ENCODE measurements around the gene MESD.

The MESD gene

DNA sequence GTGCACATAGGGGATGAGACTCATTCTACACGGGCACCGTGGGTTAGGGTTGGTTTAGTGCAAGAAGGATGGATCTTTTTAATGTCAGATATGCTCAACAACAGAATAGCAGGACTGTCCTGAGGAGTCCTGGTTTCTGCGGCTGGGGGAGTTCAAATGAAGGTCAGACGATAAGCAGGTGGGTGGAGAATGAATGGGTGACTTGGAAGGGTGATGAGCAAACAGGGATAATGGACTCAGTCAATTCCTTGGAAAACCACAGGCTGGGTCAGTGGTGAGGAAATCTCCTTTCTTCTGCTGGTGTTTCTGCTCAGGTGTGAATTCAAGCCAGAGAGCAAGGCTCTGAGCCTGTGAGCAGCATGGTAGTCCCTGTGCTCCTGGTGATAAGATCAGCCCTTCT lies 59.9 kb downstream of the MESD start:
- Histone ChIP-seq H3K4me1 (ENCODE audit: control insufficient read depth, insufficient read depth, low read depth, low read length) (peaks cover 11% of the 10 kb centered on the region), H3K9ac (ENCODE audit: low read length) (no peak overlapping the region), H2AFZ (ENCODE audit: low read depth, low read length) (no peak overlapping the region), H2BK120ac (ENCODE audit: low read depth, low read length) (no peak overlapping the region), H2BK12ac (ENCODE audit: low read length in 2 of 2) (no peak overlapping the region), H3K18ac (ENCODE audit: low read depth in 1 of 2, low read length in 2 of 2) (no peak overlapping the region), H4K91ac (ENCODE audit: low read length) (no peak overlapping the region), H3K36me3 (ENCODE audit: control insufficient read depth in 1 of 2, insufficient read depth in 2 of 2, low read depth in 1 of 2, low read length in 2 of 2) (peaks cover 9 to 95% of the 10 kb centered on the region in 2 experiments), H3K14ac (ENCODE audit: low read length in 2 of 2) (no peak overlapping the region), H3K9me3 (ENCODE audit: control insufficient read depth, low read length) (no peaks in the 10 kb centered on the region), H4K8ac (ENCODE audit: low read length) (no peak overlapping the region), H2AK5ac (ENCODE audit: low read length, severe bottlenecking) (no peak overlapping the region), H3K27ac (ENCODE audit: low read length, poor library complexity, severe bottlenecking) (no peak overlapping the region), H3K4me3 (ENCODE audit: insufficient read depth in 1 of 2, low read depth in 1 of 2, low read length in 2 of 2) (no peak overlapping the region), H3K79me1 (replicated peaks; ENCODE audit: low read length, poor library complexity, severe bottlenecking) (no peaks in the 10 kb centered on the region), H3K27me3 (ENCODE audit: control insufficient read depth in 1 of 2, insufficient read depth in 1 of 2, low read length in 2 of 2) (no peaks in the 10 kb centered on the region), H3K4ac (ENCODE audit: low read depth in 1 of 2, low read length in 2 of 2) (no peak overlapping the region), H3K4me2 (ENCODE audit: low read length, poor library complexity, severe bottlenecking) (no peak overlapping the region), H3K23ac (ENCODE audit: low read length in 2 of 2) (no peak overlapping the region), H2BK15ac (ENCODE audit: low read depth, poor library complexity, severe bottlenecking) (no peak overlapping the region), H2BK5ac (ENCODE audit: low read depth, low read length, poor library complexity, severe bottlenecking) (no peak overlapping the region)
- DNase-seq = no peak
- WGBS = 92% methylated on average over 4 of the region's 4 CpGs

- Histone ChIP-seq H3K4me1 (ENCODE audit: control insufficient read depth, insufficient read depth, low read depth, low read length) (peaks cover 8% of the 10 kb centered on the region), H2BK15ac (ENCODE audit: low read depth, poor library complexity, severe bottlenecking) (no peak overlapping the region), H3K4ac (ENCODE audit: low read depth in 1 of 2, low read length in 2 of 2) (no peak overlapping the region), H3K23ac (ENCODE audit: low read length in 2 of 2) (no peak overlapping the region), H3K27ac (ENCODE audit: low read length, poor library complexity, severe bottlenecking) (no peak overlapping the region), H2AK5ac (ENCODE audit: low read length, severe bottlenecking) (no peak overlapping the region), H2BK120ac (ENCODE audit: low read depth, low read length) (no peak overlapping the region), H3K14ac (ENCODE audit: low read length in 2 of 2) (no peak overlapping the region), H3K4me2 (ENCODE audit: low read length, poor library complexity, severe bottlenecking) (no peak overlapping the region), H3K4me3 (ENCODE audit: insufficient read depth in 1 of 2, low read depth in 1 of 2, low read length in 2 of 2) (no peak overlapping the region), H4K8ac (ENCODE audit: low read length) (no peak overlapping the region), H3K18ac (ENCODE audit: low read depth in 1 of 2, low read length in 2 of 2) (no peak overlapping the region), H4K91ac (ENCODE audit: low read length) (no peak overlapping the region), H2AFZ (ENCODE audit: low read depth, low read length) (no peak overlapping the region), H3K9me3 (ENCODE audit: control insufficient read depth, low read length) (no peaks in the 10 kb centered on the region), H3K36me3 (ENCODE audit: control insufficient read depth in 1 of 2, insufficient read depth in 2 of 2, low read depth in 1 of 2, low read length in 2 of 2) (peaks cover 9 to 95% of the 10 kb centered on the region in 2 experiments), H3K79me1 (replicated peaks; ENCODE audit: low read length, poor library complexity, severe bottlenecking) (no peaks in the 10 kb centered on the region), H3K27me3 (ENCODE audit: control insufficient read depth in 1 of 2, insufficient read depth in 1 of 2, low read length in 2 of 2) (no peaks in the 10 kb centered on the region), H2BK12ac (ENCODE audit: low read length in 2 of 2) (no peak overlapping the region), H3K9ac (ENCODE audit: low read length) (no peak overlapping the region), H2BK5ac (ENCODE audit: low read depth, low read length, poor library complexity, severe bottlenecking) (no peak overlapping the region)
- peak; percentile 63 for DNase-seq
- 69% methylated on average over 4 of the region's 4 CpGs for WGBS
Observed at GRCh38 chr15:80929225-80929624, 60.4 kb downstream of the MESD start.

DNA sequence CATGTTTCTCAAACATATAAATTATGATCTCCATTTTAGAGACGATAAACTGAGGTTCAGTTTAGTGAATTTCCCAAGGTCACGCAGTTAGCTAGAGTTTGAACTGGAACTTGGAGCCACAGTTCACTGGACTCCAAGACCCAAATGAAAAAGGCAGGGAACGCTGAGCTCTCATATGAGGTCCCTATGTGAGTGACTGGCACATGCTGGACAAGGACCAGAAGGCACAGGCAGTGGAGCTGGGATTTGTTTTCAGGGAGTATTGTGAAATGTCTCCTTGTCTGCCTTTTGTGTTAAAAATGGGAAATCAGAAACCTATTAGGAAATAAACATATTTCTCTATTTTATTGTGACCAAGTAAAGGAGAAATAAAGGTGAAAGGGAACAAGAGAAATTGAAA lies 63.5 kb downstream of the MESD start:
- no peak overlapping the region for H2BK12ac ChIP-seq (ENCODE audit: low read length in 2 of 2)
- H3K4me3 ChIP-seq (ENCODE audit: insufficient read depth in 1 of 2, low read depth in 1 of 2, low read length in 2 of 2) = no peak overlapping the region
- H2BK120ac ChIP-seq (ENCODE audit: low read depth, low read length) = no peak overlapping the region
- no peak overlapping the region for H4K91ac ChIP-seq (ENCODE audit: low read length)
- DNase-seq = no peak
- no peak overlapping the region for H3K4me2 ChIP-seq (ENCODE audit: low read length, poor library complexity, severe bottlenecking)
- no peaks in the 10 kb centered on the region for H3K27me3 ChIP-seq (ENCODE audit: control insufficient read depth in 1 of 2, insufficient read depth in 1 of 2, low read length in 2 of 2)
- H4K8ac ChIP-seq (ENCODE audit: low read length) = no peak overlapping the region
- no peak overlapping the region for H3K18ac ChIP-seq (ENCODE audit: low read depth in 1 of 2, low read length in 2 of 2)
- H3K79me1 ChIP-seq (replicated peaks; ENCODE audit: low read length, poor library complexity, severe bottlenecking) = no peaks in the 10 kb centered on the region
- no peaks in the 10 kb centered on the region for H3K9me3 ChIP-seq (ENCODE audit: control insufficient read depth, low read length)
- H2AK5ac ChIP-seq (ENCODE audit: low read length, severe bottlenecking) = no peak overlapping the region
- no peak overlapping the region for H2BK15ac ChIP-seq (ENCODE audit: low read depth, poor library complexity, severe bottlenecking)
- H3K4me1 ChIP-seq (ENCODE audit: control insufficient read depth, insufficient read depth, low read depth, low read length) = peaks cover 5% of the 10 kb centered on the region
- peaks cover 6 to 96% of the 10 kb centered on the region in 2 experiments for H3K36me3 ChIP-seq (ENCODE audit: control insufficient read depth in 1 of 2, insufficient read depth in 2 of 2, low read depth in 1 of 2, low read length in 2 of 2)
- H2BK5ac ChIP-seq (ENCODE audit: low read depth, low read length, poor library complexity, severe bottlenecking) = no peak overlapping the region
- WGBS = 94% methylated on average over 3 of the region's 3 CpGs
- H3K14ac ChIP-seq (ENCODE audit: low read length in 2 of 2) = no peak overlapping the region
- H3K4ac ChIP-seq (ENCODE audit: low read depth in 1 of 2, low read length in 2 of 2) = no peak overlapping the region
- H3K23ac ChIP-seq (ENCODE audit: low read length in 2 of 2) = no peak overlapping the region
- H3K9ac ChIP-seq (ENCODE audit: low read length) = no peak overlapping the region
- H2AFZ ChIP-seq (ENCODE audit: low read depth, low read length) = no peak overlapping the region
- H3K27ac ChIP-seq (ENCODE audit: low read length, poor library complexity, severe bottlenecking) = no peak overlapping the region

DNA sequence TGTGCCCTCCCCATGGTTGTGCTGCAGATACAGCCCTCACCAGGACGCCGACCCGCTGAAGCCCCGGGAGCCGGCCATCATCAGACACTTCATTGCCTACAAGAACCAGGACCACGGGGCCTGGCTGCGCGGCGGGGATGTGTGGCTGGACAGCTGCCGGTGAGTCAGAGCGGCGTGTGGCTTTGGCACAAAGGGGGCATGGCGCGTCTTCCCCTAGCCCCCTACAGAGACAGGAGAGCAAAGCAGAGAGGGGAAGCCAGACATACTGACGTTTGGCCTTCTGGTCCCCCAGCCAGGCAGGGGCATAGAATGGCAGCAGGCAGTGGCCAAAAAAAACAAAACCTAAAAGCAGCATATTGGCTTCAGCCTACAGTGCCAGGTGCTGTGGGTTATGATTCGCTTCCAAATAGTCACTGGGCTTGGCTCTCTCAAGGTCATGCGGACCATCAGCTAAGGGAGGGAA lies 64.0 kb downstream of the MESD start:
- H3K18ac ChIP-seq (ENCODE audit: low read depth in 1 of 2, low read length in 2 of 2) = no peak overlapping the region
- H2BK12ac ChIP-seq (ENCODE audit: low read length in 2 of 2) = no peak overlapping the region
- H3K9ac ChIP-seq (ENCODE audit: low read length) = no peak overlapping the region
- DNase-seq = no peak
- H3K27ac ChIP-seq (ENCODE audit: low read length, poor library complexity, severe bottlenecking) = no peak overlapping the region
- H4K91ac ChIP-seq (ENCODE audit: low read length) = no peak overlapping the region
- no peaks in the 10 kb centered on the region for H3K79me1 ChIP-seq (replicated peaks; ENCODE audit: low read length, poor library complexity, severe bottlenecking)
- no peak overlapping the region for H2AK5ac ChIP-seq (ENCODE audit: low read length, severe bottlenecking)
- no peaks in the 10 kb centered on the region for H3K9me3 ChIP-seq (ENCODE audit: control insufficient read depth, low read length)
- no peak overlapping the region for H4K8ac ChIP-seq (ENCODE audit: low read length)
- H2BK120ac ChIP-seq (ENCODE audit: low read depth, low read length) = no peak overlapping the region
- H3K4ac ChIP-seq (ENCODE audit: low read depth in 1 of 2, low read length in 2 of 2) = no peak overlapping the region
- H3K27me3 ChIP-seq (ENCODE audit: control insufficient read depth in 1 of 2, insufficient read depth in 1 of 2, low read length in 2 of 2) = no peaks in the 10 kb centered on the region
- H3K4me1 ChIP-seq (ENCODE audit: control insufficient read depth, insufficient read depth, low read depth, low read length) = peaks cover 5% of the 10 kb centered on the region
- no peak overlapping the region for H3K23ac ChIP-seq (ENCODE audit: low read length in 2 of 2)
- H3K4me2 ChIP-seq (ENCODE audit: low read length, poor library complexity, severe bottlenecking) = no peak overlapping the region
- 97% methylated on average over 17 of the region's 17 CpGs for WGBS
- H2BK5ac ChIP-seq (ENCODE audit: low read depth, low read length, poor library complexity, severe bottlenecking) = no peak overlapping the region
- no peak overlapping the region for H2AFZ ChIP-seq (ENCODE audit: low read depth, low read length)
- H2BK15ac ChIP-seq (ENCODE audit: low read depth, poor library complexity, severe bottlenecking) = no peak overlapping the region
- H3K36me3 ChIP-seq (ENCODE audit: control insufficient read depth in 1 of 2, insufficient read depth in 2 of 2, low read depth in 1 of 2, low read length in 2 of 2) = peaks cover 6 to 96% of the 10 kb centered on the region in 2 experiments
- H3K4me3 ChIP-seq (ENCODE audit: insufficient read depth in 1 of 2, low read depth in 1 of 2, low read length in 2 of 2) = no peak overlapping the region
- no peak overlapping the region for H3K14ac ChIP-seq (ENCODE audit: low read length in 2 of 2)
